Mesothelial cell of epicardium (in vitro differentiated cells): ENCODE results near the gene CAPZB. TPM values are rescaled to one million over a fixed set of nuclear protein-coding genes. Genes with fewer than 3 reads are reported as not detected.

ENCODE experiments used
- DNase-seq, 2 experiments: peaks; one replicate each; pipeline ENCODE4 v3.0.0; 2021; ENCODE audit warnings: low spot score in 2 of 2; ENCODE audit not compliant: unreplicated experiment in 2 of 2
- H3K27ac Mint-ChIP-seq: 2 replicates; pipeline ENCODE4 v1.8.0; 2021; ENCODE audit warnings: mixed read lengths
- H3K27me3 Mint-ChIP-seq: 2 replicates; pipeline ENCODE4 v1.8.0; 2021; ENCODE audit warnings: low read depth, mixed read lengths
- H3K36me3 Mint-ChIP-seq: 2 replicates; pipeline ENCODE4 v1.8.0; 2021; ENCODE audit warnings: mixed read lengths
- H3K4me1 Mint-ChIP-seq: 2 replicates; pipeline ENCODE4 v1.8.0; 2021; ENCODE audit warnings: mixed read lengths
- H3K4me3 Mint-ChIP-seq: 2 replicates; pipeline ENCODE4 v1.8.0; 2021; ENCODE audit warnings: mild to moderate bottlenecking, moderate library complexity, mixed read lengths
- H3K9me3 Mint-ChIP-seq: 2 replicates; pipeline ENCODE4 v1.8.0; 2021; ENCODE audit warnings: mixed read lengths
- total RNA-seq: library from RNA; stranded (reverse); gene quantifications from 3 replicates; pipeline ENCODE4 v1.2.1, GENCODE V29; 2021
- TF ChIP-seq, protein P1 (sequence below): fragments of 200-600 bp; sonication (generic); IDR thresholded peaks from one replicate; pipeline ENCODE4 v1.5.0; 2021; ENCODE audit warnings: antibody characterized with exemption; ENCODE audit not compliant: unreplicated experiment

The CAPZB gene
- total RNA-seq, 1 donor from 2014 or later: 192 TPM

GRCh38 chr1:19462781-19463503 lies 22.4 kb downstream of the CAPZB start:
- Mint-ChIP-seq H3K27ac (no peak overlapping the region), H3K27me3 (no peaks in the 10 kb centered on the region), H3K4me3 (no peak overlapping the region), H3K36me3 (peaks cover 9% of the 10 kb centered on the region), H3K4me1 (peaks cover 12% of the 10 kb centered on the region), H3K9me3 (no peaks in the 10 kb centered on the region)
- DNase-seq: no peak
- TF ChIP-seq, protein P1, sequence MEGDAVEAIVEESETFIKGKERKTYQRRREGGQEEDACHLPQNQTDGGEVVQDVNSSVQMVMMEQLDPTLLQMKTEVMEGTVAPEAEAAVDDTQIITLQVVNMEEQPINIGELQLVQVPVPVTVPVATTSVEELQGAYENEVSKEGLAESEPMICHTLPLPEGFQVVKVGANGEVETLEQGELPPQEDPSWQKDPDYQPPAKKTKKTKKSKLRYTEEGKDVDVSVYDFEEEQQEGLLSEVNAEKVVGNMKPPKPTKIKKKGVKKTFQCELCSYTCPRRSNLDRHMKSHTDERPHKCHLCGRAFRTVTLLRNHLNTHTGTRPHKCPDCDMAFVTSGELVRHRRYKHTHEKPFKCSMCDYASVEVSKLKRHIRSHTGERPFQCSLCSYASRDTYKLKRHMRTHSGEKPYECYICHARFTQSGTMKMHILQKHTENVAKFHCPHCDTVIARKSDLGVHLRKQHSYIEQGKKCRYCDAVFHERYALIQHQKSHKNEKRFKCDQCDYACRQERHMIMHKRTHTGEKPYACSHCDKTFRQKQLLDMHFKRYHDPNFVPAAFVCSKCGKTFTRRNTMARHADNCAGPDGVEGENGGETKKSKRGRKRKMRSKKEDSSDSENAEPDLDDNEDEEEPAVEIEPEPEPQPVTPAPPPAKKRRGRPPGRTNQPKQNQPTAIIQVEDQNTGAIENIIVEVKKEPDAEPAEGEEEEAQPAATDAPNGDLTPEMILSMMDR: no peak

DNA sequence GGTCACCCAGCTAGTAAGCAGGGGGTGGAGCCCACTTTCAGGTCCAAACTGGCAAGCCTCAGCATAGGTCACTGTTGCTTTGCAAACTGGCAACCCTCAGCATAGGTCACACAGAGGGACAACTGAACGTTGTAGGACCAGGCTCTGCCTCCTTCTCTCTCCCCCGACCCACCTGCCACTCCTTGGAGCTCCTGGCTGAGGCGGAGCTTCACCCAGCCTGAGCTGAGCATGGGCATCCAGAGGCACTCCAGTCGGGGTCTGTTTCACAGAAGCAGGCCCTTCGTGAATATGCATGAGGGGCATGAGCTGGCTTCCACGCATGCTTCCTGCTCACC lies 24.2 kb downstream of the CAPZB start:
- Mint-ChIP-seq H3K27ac (no peak overlapping the region), H3K4me3 (no peak overlapping the region), H3K4me1 (peaks cover 25% of the 10 kb centered on the region), H3K27me3 (no peaks in the 10 kb centered on the region), H3K9me3 (no peaks in the 10 kb centered on the region), H3K36me3 (peaks cover 9% of the 10 kb centered on the region)
- DNase-seq: no peak
- TF ChIP-seq, protein P1: no peak

DNA sequence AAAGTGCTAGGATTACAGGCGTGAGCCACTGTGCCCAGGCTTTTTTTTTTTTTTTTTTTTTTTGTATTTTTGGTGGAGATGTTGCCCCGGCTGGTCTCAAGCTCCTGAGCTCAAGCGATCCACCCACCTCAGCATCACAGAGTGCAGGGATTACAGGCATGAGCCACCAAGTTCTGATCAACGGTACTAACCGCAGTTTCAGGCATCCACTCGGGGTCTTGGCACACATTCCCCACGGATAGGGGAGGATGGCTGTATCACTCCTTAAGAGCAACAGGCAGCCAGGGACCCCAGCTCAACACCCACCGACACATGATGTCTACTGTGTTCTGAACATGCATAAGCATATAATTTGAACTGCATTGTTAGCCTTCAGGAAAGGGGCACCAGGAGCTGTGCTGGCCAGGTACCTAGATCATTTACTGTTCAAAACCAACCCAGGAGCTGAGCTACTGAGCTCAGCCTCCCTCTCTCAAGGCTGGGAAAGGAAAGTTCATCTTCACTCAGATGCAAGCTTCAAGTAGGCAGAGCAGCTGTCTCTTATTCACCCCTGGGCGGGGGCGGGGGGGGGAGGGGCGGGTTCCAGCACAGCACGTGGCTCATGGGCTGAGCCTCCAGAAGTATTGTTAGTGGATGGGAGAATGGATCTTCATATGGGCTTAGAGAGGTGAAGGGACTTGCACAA lies 24.7 kb downstream of the CAPZB start:
- Mint-ChIP-seq H3K9me3 (no peaks in the 10 kb centered on the region), H3K36me3 (peaks cover 9% of the 10 kb centered on the region), H3K27me3 (no peaks in the 10 kb centered on the region), H3K4me3 (no peak overlapping the region), H3K4me1 (peaks cover 25% of the 10 kb centered on the region), H3K27ac (no peak overlapping the region)
- TF ChIP-seq, protein P1: no peak
- DNase-seq: no peak

DNA sequence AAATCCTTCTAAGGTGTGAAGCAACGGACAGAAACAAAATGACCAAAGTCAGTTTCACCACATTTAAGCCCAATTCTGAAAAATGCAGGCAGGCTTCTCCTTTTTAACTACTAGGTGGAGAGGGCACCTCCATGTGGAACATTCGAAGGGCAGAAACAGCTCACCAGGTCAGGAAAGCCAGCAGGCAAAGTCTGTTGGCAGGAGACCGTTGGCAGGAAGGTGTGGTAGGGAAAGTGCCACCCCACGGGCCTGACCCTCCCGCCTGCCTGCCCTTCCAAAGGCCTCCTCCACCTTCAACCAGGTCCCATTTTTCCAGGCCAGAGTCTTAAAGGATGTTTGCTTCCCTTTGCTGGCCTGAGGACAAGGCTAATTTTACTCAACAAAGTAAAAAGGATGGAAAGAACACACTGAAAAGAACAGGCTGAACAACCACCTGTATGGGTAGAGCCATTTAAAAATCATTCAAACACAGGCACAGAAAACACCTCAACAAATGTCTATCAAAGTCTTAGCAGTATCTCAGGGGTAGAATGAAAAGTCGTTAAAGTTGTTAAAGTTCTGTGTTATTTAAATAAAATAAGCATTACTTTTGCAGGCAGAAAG lies 26.4 kb downstream of the CAPZB start:
- Mint-ChIP-seq H3K4me3 (no peak overlapping the region), H3K4me1 (peaks cover 42% of the 10 kb centered on the region), H3K27me3 (no peaks in the 10 kb centered on the region), H3K27ac (peak overlapping the region; percentile 48), H3K36me3 (peaks cover 2% of the 10 kb centered on the region), H3K9me3 (no peaks in the 10 kb centered on the region)
- TF ChIP-seq, protein P1: no peak
- no peak for DNase-seq

DNA sequence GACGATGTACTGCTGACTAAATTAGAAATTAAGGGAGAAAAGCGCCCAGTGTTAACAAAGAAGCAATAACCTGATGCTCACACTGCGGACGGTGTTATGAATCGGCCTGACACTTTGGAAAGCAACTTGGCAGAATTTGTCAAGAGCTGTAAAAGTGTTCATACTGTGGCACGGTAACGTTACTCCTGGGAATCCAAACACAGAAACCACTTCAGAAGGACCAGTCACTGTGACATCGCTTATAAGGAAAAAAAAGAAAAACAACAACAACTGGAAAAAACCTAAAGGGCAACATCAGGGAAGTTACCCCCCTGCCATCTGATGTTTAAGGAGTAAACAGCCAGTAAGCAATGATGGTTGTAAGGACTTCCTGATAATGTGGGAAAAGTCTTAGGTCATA lies 27.7 kb downstream of the CAPZB start:
- Mint-ChIP-seq H3K9me3 (no peaks in the 10 kb centered on the region), H3K27me3 (no peaks in the 10 kb centered on the region), H3K4me1 (peaks cover 44% of the 10 kb centered on the region), H3K36me3 (no peaks in the 10 kb centered on the region), H3K27ac (peak overlapping the region; percentile 84), H3K4me3 (no peak overlapping the region)
- TF ChIP-seq, protein P1: no peak
- DNase-seq: no peak
